HEK293 (cell line): ENCODE data around the gene COTL1.

Experiments used
- CTCF ChIA-PET: fragments of 350-600 bp; formaldehyde crosslinking; extraction: SDS; loops from one replicate; lab custom pipeline; 2021; ENCODE audit warnings: antibody characterized with exemption; lab: Yijun Ruan, JAX
- POLR2A ChIA-PET: fragments of 300-600 bp; formaldehyde crosslinking; extraction: SDS; loops from one replicate; lab custom pipeline; 2020; ENCODE audit warnings: antibody characterized with exemption, inconsistent platforms; lab: Yijun Ruan, JAX
- H3K27ac ChIP-seq: fragments of 200-500 bp; sonication (Bioruptor generic); 2 replicates; pipeline ENCODE4 v1.5.1; 2014; ENCODE audit warnings: low read depth, low read length, control low read depth, inconsistent platforms; ENCODE audit errors: extremely low read depth
- H3K36me3 ChIP-seq, 2 experiments: fragments of 200-500 bp in 1 of 2; sonication (Bioruptor generic) in 1 of 2; 1 replicate in 1 of 2; 2 replicates in 1 of 2; pipeline ENCODE4 v1.5.1; 2014 to 2017; ENCODE audit warnings: inconsistent platforms in 2 of 2, low read length in 2 of 2; ENCODE audit not compliant: control insufficient read depth in 2 of 2, insufficient read depth in 1 of 2
- H3K4me1 ChIP-seq: fragments of 200-500 bp; sonication (Bioruptor generic); 2 replicates; pipeline ENCODE4 v1.5.1; 2014; ENCODE audit warnings: mild to moderate bottlenecking, low read length, inconsistent platforms; ENCODE audit not compliant: control insufficient read depth, insufficient read depth
- H3K4me3 ChIP-seq: 2 replicates; pipeline ENCODE4 v1.5.1; 2011; ENCODE audit warnings: low read depth, mild to moderate bottlenecking, control low read depth, low read length, moderate library complexity
- H3K9me3 ChIP-seq: fragments of 200-500 bp; sonication (Bioruptor generic); 2 replicates; pipeline ENCODE4 v1.5.1; 2014; ENCODE audit warnings: low read depth, low read length, inconsistent platforms; ENCODE audit not compliant: control insufficient read depth, insufficient read depth
- OVOL3 ChIP-seq: fragments of 450-650 bp; formaldehyde crosslinking; IDR thresholded peaks from 2 replicates; pipeline ENCODE4 v1.5.1; 2016; ENCODE audit warnings: missing biosample characterization, missing genetic modification characterization
- SETDB1 ChIP-seq: IDR thresholded peaks from one replicate; pipeline ENCODE4 v1.6.1; 2017; ENCODE audit warnings: mild to moderate bottlenecking, low read length, moderate library complexity, mixed read lengths; ENCODE audit not compliant: insufficient read length
- YY1 ChIP-seq: fragments of 450-650 bp; formaldehyde crosslinking; IDR thresholded peaks from 2 replicates; pipeline ENCODE4 v1.5.1; 2018; ENCODE audit warnings: missing biosample characterization, missing genetic modification characterization
- ZBTB8A ChIP-seq: fragments of 450-650 bp; formaldehyde crosslinking; IDR thresholded peaks from 2 replicates; pipeline ENCODE4 v1.5.1; 2016; ENCODE audit warnings: missing biosample characterization, missing genetic modification characterization
- ZIC2 ChIP-seq: fragments of 450-650 bp; formaldehyde crosslinking; IDR thresholded peaks from 2 replicates; pipeline ENCODE4 v1.5.1; 2016; ENCODE audit warnings: missing biosample characterization, missing genetic modification characterization
- ZNF16 ChIP-seq: fragments of 450-650 bp; formaldehyde crosslinking; IDR thresholded peaks from 2 replicates; pipeline ENCODE4 v1.5.1; 2016; ENCODE audit warnings: low read depth, missing biosample characterization, missing genetic modification characterization
- ZNF341 ChIP-seq: fragments of 450-650 bp; formaldehyde crosslinking; IDR thresholded peaks from 2 replicates; pipeline ENCODE4; 2016; ENCODE audit warnings: low read depth, missing biosample characterization, missing genetic modification characterization
- ZNF621 ChIP-seq: fragments of 450-650 bp; formaldehyde crosslinking; IDR thresholded peaks from 2 replicates; pipeline ENCODE4 v1.5.1; 2017; ENCODE audit warnings: missing biosample characterization, missing genetic modification characterization
- ZNF660 ChIP-seq: fragments of 450-650 bp; IDR thresholded peaks from 2 replicates; pipeline ENCODE4 v1.5.1; 2018; ENCODE audit warnings: missing biosample characterization, mild to moderate bottlenecking, missing genetic modification characterization
- ZNF664 ChIP-seq: fragments of 450-650 bp; formaldehyde crosslinking; IDR thresholded peaks from 2 replicates; pipeline ENCODE4 v1.5.1; 2016; ENCODE audit warnings: missing biosample characterization, missing genetic modification characterization
- ZNF677 ChIP-seq: fragments of 450-650 bp; IDR thresholded peaks from 2 replicates; pipeline ENCODE4 v1.5.0; 2018; ENCODE audit warnings: missing biosample characterization, mild to moderate bottlenecking, missing genetic modification characterization, moderate library complexity
- TF ChIP-seq, protein P1 (sequence below): fragments of 450-650 bp; formaldehyde crosslinking; IDR thresholded peaks from 2 replicates; pipeline ENCODE4 v1.5.1; 2017; ENCODE audit warnings: missing biosample characterization, missing genetic modification characterization
- TF ChIP-seq, protein P2 (sequence below): fragments of 450-650 bp; formaldehyde crosslinking; IDR thresholded peaks from 2 replicates; pipeline ENCODE4 v1.5.1; 2016; ENCODE audit warnings: missing biosample characterization, missing genetic modification characterization
- TF ChIP-seq, protein P3 (sequence below): fragments of 450-650 bp; formaldehyde crosslinking; IDR thresholded peaks from 2 replicates; pipeline ENCODE4 v1.5.1; 2016; ENCODE audit warnings: missing biosample characterization, missing genetic modification characterization
- TF ChIP-seq, protein P4 (sequence below): fragments of 450-650 bp; formaldehyde crosslinking; conservative IDR thresholded peaks from 2 replicates; pipeline ENCODE4 v1.5.1; 2016; ENCODE audit warnings: low read depth, missing biosample characterization, missing genetic modification characterization

The COTL1 gene

DNA sequence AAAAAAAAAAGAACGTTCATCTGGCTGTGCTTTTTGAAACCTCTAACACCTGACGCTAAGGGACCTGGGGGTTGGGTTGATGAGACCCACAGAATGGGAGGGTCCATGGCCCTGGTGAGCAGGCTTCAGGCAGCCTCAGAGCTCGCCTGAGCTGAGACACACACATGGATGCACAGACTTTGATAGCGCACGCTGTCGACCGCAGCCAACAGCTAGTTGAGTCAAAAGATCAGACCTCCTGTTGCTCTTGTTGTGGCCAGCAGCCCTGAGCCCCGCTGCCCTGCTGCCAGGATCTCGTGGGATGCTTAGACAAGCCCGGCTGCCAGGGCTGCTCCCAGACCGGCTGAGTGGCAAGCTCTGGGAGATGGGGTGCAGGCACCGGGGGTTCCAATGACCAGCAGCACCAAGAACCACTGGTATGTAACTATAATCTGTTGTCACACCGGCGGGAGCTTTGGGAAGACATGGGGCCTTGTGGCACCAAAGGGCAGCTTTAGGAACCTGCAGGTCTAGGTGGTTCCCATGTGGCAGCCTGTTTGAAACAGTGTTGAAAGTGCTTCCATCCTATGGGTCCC, 93.4 kb downstream of the COTL1 start:
- H3K36me3 ChIP-seq = no peaks in the 10 kb centered on the region
- H3K27ac ChIP-seq = no peak overlapping the region
- POLR2A ChIA-PET = no interaction called here
- CTCF ChIA-PET = interaction anchor here (0.6 to 1.0 kb wide), 3 partner anchors 98 to 186 kb away, joined by 3 to 4 read pairs (median 3); no protein-coding TSS in a partner anchor
- H3K9me3 ChIP-seq = no peaks in the 10 kb centered on the region
- no peak for TF ChIP-seq YY1 (tag by site-specific recombination)
- TF ChIP-seq OVOL3 (tag by site-specific recombination) = no peak
- TF ChIP-seq ZBTB8A (tag by site-specific recombination) = no peak
- TF ChIP-seq, protein P1, sequence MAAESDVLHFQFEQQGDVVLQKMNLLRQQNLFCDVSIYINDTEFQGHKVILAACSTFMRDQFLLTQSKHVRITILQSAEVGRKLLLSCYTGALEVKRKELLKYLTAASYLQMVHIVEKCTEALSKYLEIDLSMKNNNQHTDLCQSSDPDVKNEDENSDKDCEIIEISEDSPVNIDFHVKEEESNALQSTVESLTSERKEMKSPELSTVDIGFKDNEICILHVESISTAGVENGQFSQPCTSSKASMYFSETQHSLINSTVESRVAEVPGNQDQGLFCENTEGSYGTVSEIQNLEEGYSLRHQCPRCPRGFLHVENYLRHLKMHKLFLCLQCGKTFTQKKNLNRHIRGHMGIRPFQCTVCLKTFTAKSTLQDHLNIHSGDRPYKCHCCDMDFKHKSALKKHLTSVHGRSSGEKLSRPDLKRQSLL (tag by site-specific recombination) = no peak
- TF ChIP-seq, protein P2, sequence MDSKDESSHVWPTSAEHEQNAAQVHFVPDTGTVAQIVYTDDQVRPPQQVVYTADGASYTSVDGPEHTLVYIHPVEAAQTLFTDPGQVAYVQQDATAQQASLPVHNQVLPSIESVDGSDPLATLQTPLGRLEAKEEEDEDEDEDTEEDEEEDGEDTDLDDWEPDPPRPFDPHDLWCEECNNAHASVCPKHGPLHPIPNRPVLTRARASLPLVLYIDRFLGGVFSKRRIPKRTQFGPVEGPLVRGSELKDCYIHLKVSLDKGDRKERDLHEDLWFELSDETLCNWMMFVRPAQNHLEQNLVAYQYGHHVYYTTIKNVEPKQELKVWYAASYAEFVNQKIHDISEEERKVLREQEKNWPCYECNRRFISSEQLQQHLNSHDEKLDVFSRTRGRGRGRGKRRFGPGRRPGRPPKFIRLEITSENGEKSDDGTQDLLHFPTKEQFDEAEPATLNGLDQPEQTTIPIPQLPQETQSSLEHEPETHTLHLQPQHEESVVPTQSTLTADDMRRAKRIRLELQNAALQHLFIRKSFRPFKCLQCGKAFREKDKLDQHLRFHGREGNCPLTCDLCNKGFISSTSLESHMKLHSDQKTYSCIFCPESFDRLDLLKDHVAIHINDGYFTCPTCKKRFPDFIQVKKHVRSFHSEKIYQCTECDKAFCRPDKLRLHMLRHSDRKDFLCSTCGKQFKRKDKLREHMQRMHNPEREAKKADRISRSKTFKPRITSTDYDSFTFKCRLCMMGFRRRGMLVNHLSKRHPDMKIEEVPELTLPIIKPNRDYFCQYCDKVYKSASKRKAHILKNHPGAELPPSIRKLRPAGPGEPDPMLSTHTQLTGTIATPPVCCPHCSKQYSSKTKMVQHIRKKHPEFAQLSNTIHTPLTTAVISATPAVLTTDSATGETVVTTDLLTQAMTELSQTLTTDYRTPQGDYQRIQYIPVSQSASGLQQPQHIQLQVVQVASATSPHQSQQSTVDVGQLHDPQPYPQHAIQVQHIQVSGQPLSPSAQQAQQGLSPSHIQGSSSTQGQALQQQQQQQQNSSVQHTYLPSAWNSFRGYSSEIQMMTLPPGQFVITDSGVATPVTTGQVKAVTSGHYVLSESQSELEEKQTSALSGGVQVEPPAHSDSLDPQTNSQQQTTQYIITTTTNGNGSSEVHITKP (tag by site-specific recombination) = no peak
- no peak for TF ChIP-seq ZNF341
- no peak for TF ChIP-seq ZIC2 (tag by site-specific recombination)
- TF ChIP-seq ZNF677 (tag by site-specific recombination) = no peak
- TF ChIP-seq ZNF621 = no peak
- no peak for TF ChIP-seq ZNF660
- TF ChIP-seq ZNF664 (tag by site-specific recombination) = no peak
- no peak for TF ChIP-seq ZNF16 (tag by site-specific recombination)
- TF ChIP-seq, protein P3, sequence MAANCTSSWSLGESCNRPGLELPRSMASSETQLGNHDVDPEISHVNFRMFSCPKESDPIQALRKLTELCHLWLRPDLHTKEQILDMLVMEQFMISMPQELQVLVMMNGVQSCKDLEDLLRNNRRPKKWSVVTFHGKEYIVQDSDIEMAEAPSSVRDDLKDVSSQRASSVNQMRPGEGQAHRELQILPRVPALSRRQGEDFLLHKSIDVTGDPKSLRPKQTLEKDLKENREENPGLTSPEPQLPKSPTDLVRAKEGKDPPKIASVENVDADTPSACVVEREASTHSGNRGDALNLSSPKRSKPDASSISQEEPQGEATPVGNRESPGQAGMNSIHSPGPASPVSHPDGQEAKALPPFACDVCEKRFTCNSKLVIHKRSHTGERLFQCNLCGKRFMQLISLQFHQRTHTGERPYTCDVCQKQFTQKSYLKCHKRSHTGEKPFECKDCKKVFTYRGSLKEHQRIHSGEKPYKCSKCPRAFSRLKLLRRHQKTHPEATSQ (tag by site-specific recombination) = no peak
- TF ChIP-seq, protein P4, sequence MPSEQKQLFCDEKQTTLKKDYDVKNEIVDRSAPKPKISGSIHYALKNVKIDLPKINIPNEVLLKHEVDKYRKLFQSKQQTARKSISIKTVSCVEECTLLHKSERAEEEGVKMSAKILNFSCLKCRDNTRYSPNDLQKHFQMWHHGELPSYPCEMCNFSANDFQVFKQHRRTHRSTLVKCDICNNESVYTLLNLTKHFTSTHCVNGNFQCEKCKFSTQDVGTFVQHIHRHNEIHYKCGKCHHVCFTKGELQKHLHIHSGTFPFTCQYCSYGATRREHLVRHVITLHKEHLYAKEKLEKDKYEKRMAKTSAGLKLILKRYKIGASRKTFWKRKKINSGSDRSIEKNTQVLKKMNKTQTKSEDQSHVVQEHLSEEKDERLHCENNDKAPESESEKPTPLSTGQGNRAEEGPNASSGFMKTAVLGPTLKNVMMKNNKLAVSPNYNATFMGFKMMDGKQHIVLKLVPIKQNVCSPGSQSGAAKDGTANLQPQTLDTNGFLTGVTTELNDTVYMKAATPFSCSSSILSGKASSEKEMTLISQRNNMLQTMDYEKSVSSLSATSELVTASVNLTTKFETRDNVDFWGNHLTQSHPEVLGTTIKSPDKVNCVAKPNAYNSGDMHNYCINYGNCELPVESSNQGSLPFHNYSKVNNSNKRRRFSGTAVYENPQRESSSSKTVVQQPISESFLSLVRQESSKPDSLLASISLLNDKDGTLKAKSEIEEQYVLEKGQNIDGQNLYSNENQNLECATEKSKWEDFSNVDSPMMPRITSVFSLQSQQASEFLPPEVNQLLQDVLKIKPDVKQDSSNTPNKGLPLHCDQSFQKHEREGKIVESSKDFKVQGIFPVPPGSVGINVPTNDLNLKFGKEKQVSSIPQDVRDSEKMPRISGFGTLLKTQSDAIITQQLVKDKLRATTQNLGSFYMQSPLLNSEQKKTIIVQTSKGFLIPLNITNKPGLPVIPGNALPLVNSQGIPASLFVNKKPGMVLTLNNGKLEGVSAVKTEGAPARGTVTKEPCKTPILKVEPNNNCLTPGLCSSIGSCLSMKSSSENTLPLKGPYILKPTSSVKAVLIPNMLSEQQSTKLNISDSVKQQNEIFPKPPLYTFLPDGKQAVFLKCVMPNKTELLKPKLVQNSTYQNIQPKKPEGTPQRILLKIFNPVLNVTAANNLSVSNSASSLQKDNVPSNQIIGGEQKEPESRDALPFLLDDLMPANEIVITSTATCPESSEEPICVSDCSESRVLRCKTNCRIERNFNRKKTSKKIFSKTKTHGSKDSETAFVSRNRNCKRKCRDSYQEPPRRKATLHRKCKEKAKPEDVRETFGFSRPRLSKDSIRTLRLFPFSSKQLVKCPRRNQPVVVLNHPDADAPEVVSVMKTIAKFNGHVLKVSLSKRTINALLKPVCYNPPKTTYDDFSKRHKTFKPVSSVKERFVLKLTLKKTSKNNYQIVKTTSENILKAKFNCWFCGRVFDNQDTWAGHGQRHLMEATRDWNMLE (tag by site-specific recombination) = no peak
- no peak for TF ChIP-seq SETDB1
- H3K4me3 ChIP-seq = no peak overlapping the region
- no peaks in the 10 kb centered on the region for H3K4me1 ChIP-seq
